ENCODE measurements around the gene XPO4. TPM values are rescaled to one million over a fixed set of nuclear protein-coding genes. Genes with fewer than 3 reads are reported as not detected.
"Not testable (repeated sequence)": the region's sequence is repeated elsewhere in the genome, so short reads cannot be mapped to it uniquely, and the experiment has no call there.

Gene XPO4
- total RNA-seq, 1 experiment from 2014 or later = 34.9 TPM

DNA sequence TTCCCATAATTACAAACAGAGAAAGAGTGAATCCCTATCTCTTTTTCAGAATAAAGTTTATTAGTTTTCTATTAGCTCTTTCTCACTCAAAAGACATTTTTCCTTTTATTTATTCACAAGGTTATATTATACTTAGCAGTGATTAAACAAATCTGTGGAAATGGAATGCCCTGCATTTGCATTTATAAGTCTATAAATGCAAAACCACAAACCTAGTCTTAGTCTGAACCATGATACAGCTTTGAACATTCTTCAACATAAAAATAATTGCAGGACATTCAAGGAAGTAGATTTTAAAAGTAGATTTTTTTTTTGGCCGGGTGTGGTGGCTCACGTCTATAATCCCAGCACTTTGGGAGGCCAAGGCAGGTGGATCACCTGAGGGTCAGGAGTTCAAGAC, 8.3 kb downstream of the XPO4 start:
- no peaks in the 10 kb centered on the region for H3K4me1 Mint-ChIP-seq
- no peak overlapping the region for H3K27ac Mint-ChIP-seq
- TF ChIP-seq ELF4 (CRISPR knock-in tag; IDR thresholded peaks at IDR 0.05; ENCODE audit: low read depth) = no peak
- TF ChIP-seq, protein P1, sequence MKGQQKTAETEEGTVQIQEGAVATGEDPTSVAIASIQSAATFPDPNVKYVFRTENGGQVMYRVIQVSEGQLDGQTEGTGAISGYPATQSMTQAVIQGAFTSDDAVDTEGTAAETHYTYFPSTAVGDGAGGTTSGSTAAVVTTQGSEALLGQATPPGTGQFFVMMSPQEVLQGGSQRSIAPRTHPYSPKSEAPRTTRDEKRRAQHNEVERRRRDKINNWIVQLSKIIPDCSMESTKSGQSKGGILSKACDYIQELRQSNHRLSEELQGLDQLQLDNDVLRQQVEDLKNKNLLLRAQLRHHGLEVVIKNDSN (CRISPR knock-in tag; IDR thresholded peaks at IDR 0.05) = no peak
- TF ChIP-seq, protein P2, sequence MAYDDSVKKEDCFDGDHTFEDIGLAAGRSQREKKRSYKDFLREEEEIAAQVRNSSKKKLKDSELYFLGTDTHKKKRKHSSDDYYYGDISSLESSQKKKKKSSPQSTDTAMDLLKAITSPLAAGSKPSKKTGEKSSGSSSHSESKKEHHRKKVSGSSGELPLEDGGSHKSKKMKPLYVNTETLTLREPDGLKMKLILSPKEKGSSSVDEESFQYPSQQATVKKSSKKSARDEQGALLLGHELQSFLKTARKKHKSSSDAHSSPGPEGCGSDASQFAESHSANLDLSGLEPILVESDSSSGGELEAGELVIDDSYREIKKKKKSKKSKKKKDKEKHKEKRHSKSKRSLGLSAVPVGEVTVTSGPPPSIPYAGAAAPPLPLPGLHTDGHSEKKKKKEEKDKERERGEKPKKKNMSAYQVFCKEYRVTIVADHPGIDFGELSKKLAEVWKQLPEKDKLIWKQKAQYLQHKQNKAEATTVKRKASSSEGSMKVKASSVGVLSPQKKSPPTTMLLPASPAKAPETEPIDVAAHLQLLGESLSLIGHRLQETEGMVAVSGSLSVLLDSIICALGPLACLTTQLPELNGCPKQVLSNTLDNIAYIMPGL (CRISPR knock-in tag; IDR thresholded peaks at IDR 0.05) = no peak
- no peak for TF ChIP-seq IRF2 (CRISPR knock-in tag; IDR thresholded peaks at IDR 0.05; ENCODE audit: borderline replicate concordance, low read depth)
- H3K4me3 Mint-ChIP-seq = no peak overlapping the region
- CTCF ChIA-PET = no interaction called here
- POLR2A ChIA-PET = no interaction called here
- ATAC-seq (no peak), DNase-seq (ENCODE audit: low spot score) (no peak)
- H3K9me3 Mint-ChIP-seq = no peaks in the 10 kb centered on the region
- H3K36me3 Mint-ChIP-seq = peaks cover 10% of the 10 kb centered on the region
- no peaks in the 10 kb centered on the region for H3K27me3 Mint-ChIP-seq (ENCODE audit: low read depth)

DNA sequence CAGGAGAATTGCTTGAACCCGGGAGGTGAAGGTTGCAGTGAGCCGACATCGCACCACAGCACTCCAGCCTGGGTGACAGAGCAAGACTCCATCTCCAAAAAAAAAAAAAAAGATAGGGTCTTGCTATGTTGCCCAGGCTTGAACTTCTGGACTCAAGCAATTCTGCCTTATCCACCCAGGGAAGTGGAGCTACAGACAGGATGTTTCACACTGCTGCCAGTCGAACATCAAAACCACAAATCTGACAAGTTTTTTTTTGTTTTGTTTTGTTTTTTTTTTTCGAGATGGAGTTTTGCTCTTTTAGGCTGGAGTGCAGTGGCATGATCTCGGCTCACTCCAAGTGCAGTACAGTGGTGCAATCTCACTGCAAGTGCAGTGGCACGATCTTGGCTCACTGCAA, 10.8 kb downstream of the XPO4 start:
- H3K27me3 Mint-ChIP-seq (ENCODE audit: low read depth) = no peaks in the 10 kb centered on the region
- POLR2A ChIA-PET = interaction anchor here (0.6 kb wide), 1 partner anchor 21 kb away, joined by 3 read pairs; no protein-coding TSS in a partner anchor
- no peak for ATAC-seq

DNA sequence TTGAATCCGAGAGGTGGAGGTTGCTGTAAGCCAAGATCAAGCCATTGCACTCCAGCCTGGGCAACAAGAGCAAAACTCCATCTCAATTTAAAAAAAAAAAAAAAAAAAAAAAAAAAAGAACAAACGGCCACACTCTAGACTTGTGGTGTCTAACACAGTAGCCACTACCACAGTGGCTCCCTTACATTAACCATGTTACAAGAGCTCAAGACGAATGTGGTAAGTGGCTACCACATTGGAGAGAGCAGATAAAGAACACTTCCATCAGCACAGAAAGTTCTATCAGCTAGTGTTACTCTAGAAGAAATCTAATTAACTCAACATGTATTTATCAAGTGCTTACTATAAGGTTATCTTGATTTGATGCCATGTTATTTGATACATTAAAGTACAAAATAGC, 11.5 kb downstream of the XPO4 start:
- Mint-ChIP-seq H3K27ac (no peak overlapping the region), H3K4me3 (no peak overlapping the region), H3K27me3 (ENCODE audit: low read depth) (no peaks in the 10 kb centered on the region), H3K36me3 (0 out of 2 replicates have a peak, but pooled peaks cover 2% of the 10 kb centered on the region), H3K4me1 (no peaks in the 10 kb centered on the region; the same call in 1 of the 2 replicates), H3K9me3 (no peaks in the 10 kb centered on the region)
- ATAC-seq (no peak), DNase-seq (ENCODE audit: low spot score) (no peak)
- POLR2A ChIA-PET = interaction anchor here (0.6 kb wide), 1 partner anchor 21 kb away, joined by 3 read pairs; no protein-coding TSS in a partner anchor
- no peak for TF ChIP-seq MXD4 (CRISPR knock-in tag; IDR thresholded peaks at IDR 0.05; ENCODE audit: borderline replicate concordance)
- TF ChIP-seq EMX1 (CRISPR knock-in tag; IDR thresholded peaks at IDR 0.05) = no peak
- TF ChIP-seq, protein P3, sequence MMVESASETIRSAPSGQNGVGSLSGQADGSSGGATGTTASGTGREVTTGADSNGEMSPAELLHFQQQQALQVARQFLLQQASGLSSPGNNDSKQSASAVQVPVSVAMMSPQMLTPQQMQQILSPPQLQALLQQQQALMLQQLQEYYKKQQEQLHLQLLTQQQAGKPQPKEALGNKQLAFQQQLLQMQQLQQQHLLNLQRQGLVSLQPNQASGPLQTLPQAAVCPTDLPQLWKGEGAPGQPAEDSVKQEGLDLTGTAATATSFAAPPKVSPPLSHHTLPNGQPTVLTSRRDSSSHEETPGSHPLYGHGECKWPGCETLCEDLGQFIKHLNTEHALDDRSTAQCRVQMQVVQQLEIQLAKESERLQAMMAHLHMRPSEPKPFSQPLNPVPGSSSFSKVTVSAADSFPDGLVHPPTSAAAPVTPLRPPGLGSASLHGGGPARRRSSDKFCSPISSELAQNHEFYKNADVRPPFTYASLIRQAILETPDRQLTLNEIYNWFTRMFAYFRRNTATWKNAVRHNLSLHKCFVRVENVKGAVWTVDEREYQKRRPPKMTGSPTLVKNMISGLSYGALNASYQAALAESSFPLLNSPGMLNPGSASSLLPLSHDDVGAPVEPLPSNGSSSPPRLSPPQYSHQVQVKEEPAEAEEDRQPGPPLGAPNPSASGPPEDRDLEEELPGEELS (CRISPR knock-in tag; IDR thresholded peaks at IDR 0.05) = no peak
- no peak for TF ChIP-seq TCF7 (CRISPR knock-in tag; IDR thresholded peaks at IDR 0.05; ENCODE audit: low read depth)
- no peak for TF ChIP-seq NFATC4 (CRISPR knock-in tag; IDR thresholded peaks at IDR 0.05)
- TF ChIP-seq RORB (CRISPR knock-in tag; IDR thresholded peaks at IDR 0.05) = no peak
- no peak for TF ChIP-seq GRHL2 (CRISPR knock-in tag; IDR thresholded peaks at IDR 0.05; ENCODE audit: insufficient replicate concordance, severe bottlenecking)
- no peak for TF ChIP-seq FOXK1 (CRISPR knock-in tag; IDR thresholded peaks at IDR 0.05)
- CTCF ChIA-PET = no interaction called here

More for the DNA sequence above, 10.8 kb downstream of the XPO4 start:
- Mint-ChIP-seq H3K27ac (no peak overlapping the region), H3K9me3 (no peaks in the 10 kb centered on the region), H3K4me1 (no peaks in the 10 kb centered on the region), H3K4me3 (no peak overlapping the region), H3K36me3 (0 out of 2 replicates have a peak, but pooled peaks cover 2% of the 10 kb centered on the region)
- CTCF ChIA-PET = no interaction called here
- DNase-seq (ENCODE audit: low spot score) = no peak
- TF ChIP-seq TEAD1 (CRISPR knock-in tag; IDR thresholded peaks at IDR 0.05) = no peak
- TF ChIP-seq ZNF121 (CRISPR knock-in tag; IDR thresholded peaks at IDR 0.05) = peak; percentile 50; the same call in 1 of the 2 replicates
- TF ChIP-seq NFE2L1 (CRISPR knock-in tag; IDR thresholded peaks at IDR 0.05) = no peak

DNA sequence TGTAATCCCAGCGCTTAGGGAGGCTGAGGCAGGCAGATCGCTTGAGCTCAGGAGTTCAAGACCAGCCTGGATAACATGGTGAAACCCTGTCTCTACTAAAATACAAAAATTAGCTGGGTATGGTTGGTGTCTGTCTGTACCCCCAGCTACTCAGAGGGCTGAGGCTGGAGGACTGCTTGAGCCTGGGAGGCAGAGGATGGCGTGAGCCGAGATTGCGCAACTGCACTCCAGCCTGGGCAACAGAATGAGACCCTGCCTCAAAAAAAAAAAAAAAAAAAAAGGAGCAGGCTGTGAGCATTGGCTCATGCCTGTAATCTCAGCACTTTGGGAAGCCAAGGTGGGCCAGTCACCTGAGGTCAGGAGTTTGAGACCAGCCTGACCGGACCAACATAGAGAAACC, 12.0 kb downstream of the XPO4 start:
- H3K27ac Mint-ChIP-seq; H3K4me1 Mint-ChIP-seq; DNase-seq (ENCODE audit: low spot score); ATAC-seq; H3K27me3 Mint-ChIP-seq (ENCODE audit: low read depth); CTCF ChIA-PET; POLR2A ChIA-PET; H3K9me3 Mint-ChIP-seq; H3K36me3 Mint-ChIP-seq; H3K4me3 Mint-ChIP-seq: not testable (repeated sequence)

All from WTC11 (cell line).